WTC11 (cell line): ENCODE data around the gene ABCA1. TPM values are rescaled to one million over a fixed set of nuclear protein-coding genes. Genes with fewer than 3 reads are reported as not detected.
"Not testable (repeated sequence)": the region's sequence is repeated elsewhere in the genome, so short reads cannot be mapped to it uniquely, and the experiment has no call there.

Experiments used
- ATAC-seq: fragments of 200-7000 bp; cut with Tn5 transposase; 2 replicates; pipeline ENCODE4 v1.10.0; 2021; ENCODE audit warnings: mild to moderate bottlenecking, moderate library complexity
- CTCF ChIA-PET: fragments of 300-600 bp; sonication (Branson Sonifier 250); formaldehyde crosslinking; loops from one replicate; lab custom pipeline; 2021; ENCODE audit warnings: antibody characterized with exemption; lab: Charles Lee
- POLR2A ChIA-PET: fragments of 350-600 bp; sonication (Branson Sonifier 250); formaldehyde crosslinking; loops from one replicate; lab custom pipeline; 2021; ENCODE audit warnings: antibody characterized with exemption; lab: Charles Lee
- DNase-seq: peaks from one replicate; pipeline ENCODE4 v3.0.0; 2021; ENCODE audit warnings: low spot score
- H3K27ac Mint-ChIP-seq: 2 replicates; pipeline ENCODE4 v1.8.0; 2021; ENCODE audit warnings: mixed read lengths
- H3K27me3 Mint-ChIP-seq: 2 replicates; pipeline ENCODE4 v1.8.0; 2021; ENCODE audit warnings: low read depth, mild to moderate bottlenecking, moderate library complexity, mixed read lengths
- H3K36me3 Mint-ChIP-seq: 2 replicates; pipeline ENCODE4 v1.8.0; 2021; ENCODE audit warnings: mixed read lengths
- H3K4me1 Mint-ChIP-seq: 2 replicates; pipeline ENCODE4 v1.8.0; 2022; ENCODE audit warnings: mixed read lengths
- H3K4me3 Mint-ChIP-seq: 2 replicates; pipeline ENCODE4 v1.8.0; 2021; ENCODE audit warnings: mild to moderate bottlenecking, moderate library complexity, mixed read lengths
- H3K9me3 Mint-ChIP-seq: 2 replicates; pipeline ENCODE4 v1.8.0; 2021; ENCODE audit warnings: mixed read lengths
- AR ChIP-seq: fragments of 250-450 bp; sonication (Bioruptor Pico); IDR thresholded peaks from 2 replicates; pipeline ENCODE4 v1.9.0; 2021; ENCODE audit warnings: mild to moderate bottlenecking
- ATF6 ChIP-seq: sonication (generic); formaldehyde crosslinking; IDR thresholded peaks from 2 replicates; pipeline ENCODE4 v1.8.1; 2023; ENCODE audit warnings: mild to moderate bottlenecking, missing genetic modification reagents
- ELF4 ChIP-seq: sonication (generic); formaldehyde crosslinking; IDR thresholded peaks from 2 replicates; pipeline ENCODE4 v1.8.1; 2022; ENCODE audit warnings: low read depth, mild to moderate bottlenecking, moderate library complexity, missing genetic modification reagents
- FOXP4 ChIP-seq: sonication (generic); formaldehyde crosslinking; IDR thresholded peaks from 2 replicates; pipeline ENCODE4 v1.8.0; 2022; ENCODE audit warnings: mild to moderate bottlenecking, missing genetic modification reagents
- GABPB1 ChIP-seq: sonication (generic); formaldehyde crosslinking; IDR thresholded peaks from 2 replicates; pipeline ENCODE4 v1.8.1; 2023; ENCODE audit warnings: mild to moderate bottlenecking, missing genetic modification reagents
- IRF1 ChIP-seq: sonication (generic); formaldehyde crosslinking; IDR thresholded peaks from 2 replicates; pipeline ENCODE4 v1.8.0; 2023; ENCODE audit warnings: missing genetic modification reagents
- MXD4 ChIP-seq: fragments of 250-450 bp; sonication (Bioruptor Pico); IDR thresholded peaks from 2 replicates; pipeline ENCODE4 v1.8.0; 2021; ENCODE audit warnings: mild to moderate bottlenecking, moderate library complexity, borderline replicate concordance
- PREB ChIP-seq: sonication (generic); formaldehyde crosslinking; IDR thresholded peaks from 2 replicates; pipeline ENCODE4 v1.8.1; 2022; ENCODE audit warnings: mild to moderate bottlenecking, missing genetic modification reagents, moderate library complexity, borderline replicate concordance
- STAT6 ChIP-seq: sonication (generic); formaldehyde crosslinking; conservative IDR thresholded peaks from 2 replicates; pipeline ENCODE4 v1.8.1; 2023; ENCODE audit warnings: mild to moderate bottlenecking, low read depth, missing genetic modification reagents, moderate library complexity
- total RNA-seq: library from RNA; stranded (reverse); gene quantifications from 3 replicates; pipeline ENCODE4 v1.2.3, GENCODE V29; 2021
- TF ChIP-seq, protein P1 (sequence below): sonication (generic); formaldehyde crosslinking; IDR thresholded peaks from 2 replicates; pipeline ENCODE4 v1.8.0; 2022; ENCODE audit warnings: mild to moderate bottlenecking, missing genetic modification reagents
- TF ChIP-seq, protein P2 (sequence below): sonication (generic); formaldehyde crosslinking; IDR thresholded peaks from 2 replicates; pipeline ENCODE4 v1.8.1; 2023; ENCODE audit warnings: mild to moderate bottlenecking, missing genetic modification reagents

The ABCA1 gene
- total RNA-seq, 1 experiment from 2014 or later, result 7.8 TPM

GRCh38 chr9:104958751-104959150 lies 30.8 kb upstream of the ABCA1 start:
- Mint-ChIP-seq H3K27me3 (no peaks in the 10 kb centered on the region), H3K4me1 (peaks cover 40% of the 10 kb centered on the region), H3K36me3 (no peaks in the 10 kb centered on the region), H3K9me3 (no peaks in the 10 kb centered on the region), H3K27ac (no peak overlapping the region), H3K4me3 (no peak overlapping the region)
- ATAC-seq (no peak), DNase-seq (no peak)
- CTCF ChIA-PET, result no interaction called here
- no peak for TF ChIP-seq ELF4 (CRISPR knock-in tag)
- TF ChIP-seq AR (CRISPR knock-in tag), result no peak
- no peak for TF ChIP-seq MXD4 (CRISPR knock-in tag)
- no peak for TF ChIP-seq FOXP4 (CRISPR knock-in tag)
- POLR2A ChIA-PET, result no interaction called here

DNA sequence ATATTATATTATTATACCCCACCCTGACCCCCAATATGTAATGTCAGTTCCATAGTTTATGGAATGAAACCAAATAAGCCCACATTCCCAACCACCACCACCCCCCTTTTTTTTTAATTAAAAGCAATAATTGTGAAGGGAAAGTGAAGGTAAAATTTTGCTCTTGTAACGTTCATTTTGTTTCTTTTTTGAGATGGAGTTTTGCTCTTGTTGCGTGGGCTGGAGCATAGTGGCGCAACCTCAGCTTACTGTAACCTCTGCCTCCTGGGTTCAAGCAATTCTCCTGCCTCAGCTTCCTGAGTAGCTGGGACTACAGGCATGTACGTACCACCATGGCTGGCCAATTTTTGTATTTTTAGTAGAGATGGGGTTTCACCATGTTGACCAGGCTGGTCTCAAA lies 30.1 kb upstream of the ABCA1 start:
- CTCF ChIA-PET, H3K4me3 Mint-ChIP-seq, POLR2A ChIA-PET, H3K27ac Mint-ChIP-seq, H3K27me3 Mint-ChIP-seq, DNase-seq, ATAC-seq, H3K9me3 Mint-ChIP-seq, H3K36me3 Mint-ChIP-seq: not testable (repeated sequence)
- peaks cover 38% of the 10 kb centered on the region for H3K4me1 Mint-ChIP-seq

- ChIA-PET POLR2A (no interaction called here), CTCF (no interaction called here)
- Mint-ChIP-seq H3K4me3 (no peak overlapping the region), H3K4me1 (no peaks in the 10 kb centered on the region), H3K27me3 (no peaks in the 10 kb centered on the region), H3K9me3 (no peaks in the 10 kb centered on the region), H3K36me3 (no peaks in the 10 kb centered on the region), H3K27ac (no peak overlapping the region)
- no peak for DNase-seq
- no peak for ATAC-seq
- TF ChIP-seq, protein P1, sequence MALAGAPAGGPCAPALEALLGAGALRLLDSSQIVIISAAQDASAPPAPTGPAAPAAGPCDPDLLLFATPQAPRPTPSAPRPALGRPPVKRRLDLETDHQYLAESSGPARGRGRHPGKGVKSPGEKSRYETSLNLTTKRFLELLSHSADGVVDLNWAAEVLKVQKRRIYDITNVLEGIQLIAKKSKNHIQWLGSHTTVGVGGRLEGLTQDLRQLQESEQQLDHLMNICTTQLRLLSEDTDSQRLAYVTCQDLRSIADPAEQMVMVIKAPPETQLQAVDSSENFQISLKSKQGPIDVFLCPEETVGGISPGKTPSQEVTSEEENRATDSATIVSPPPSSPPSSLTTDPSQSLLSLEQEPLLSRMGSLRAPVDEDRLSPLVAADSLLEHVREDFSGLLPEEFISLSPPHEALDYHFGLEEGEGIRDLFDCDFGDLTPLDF (CRISPR knock-in tag), result no peak
- no peak for TF ChIP-seq MXD4 (CRISPR knock-in tag)
- no peak for TF ChIP-seq ELF4 (CRISPR knock-in tag)
- TF ChIP-seq STAT6 (CRISPR knock-in tag), result no peak
- no peak for TF ChIP-seq GABPB1 (CRISPR knock-in tag)
- no peak for TF ChIP-seq PREB (CRISPR knock-in tag)
- TF ChIP-seq ATF6 (CRISPR knock-in tag), result no peak
- TF ChIP-seq IRF1 (CRISPR knock-in tag), result no peak
- TF ChIP-seq, protein P2, sequence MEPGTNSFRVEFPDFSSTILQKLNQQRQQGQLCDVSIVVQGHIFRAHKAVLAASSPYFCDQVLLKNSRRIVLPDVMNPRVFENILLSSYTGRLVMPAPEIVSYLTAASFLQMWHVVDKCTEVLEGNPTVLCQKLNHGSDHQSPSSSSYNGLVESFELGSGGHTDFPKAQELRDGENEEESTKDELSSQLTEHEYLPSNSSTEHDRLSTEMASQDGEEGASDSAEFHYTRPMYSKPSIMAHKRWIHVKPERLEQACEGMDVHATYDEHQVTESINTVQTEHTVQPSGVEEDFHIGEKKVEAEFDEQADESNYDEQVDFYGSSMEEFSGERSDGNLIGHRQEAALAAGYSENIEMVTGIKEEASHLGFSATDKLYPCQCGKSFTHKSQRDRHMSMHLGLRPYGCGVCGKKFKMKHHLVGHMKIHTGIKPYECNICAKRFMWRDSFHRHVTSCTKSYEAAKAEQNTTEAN (CRISPR knock-in tag), result no peak
Observed at GRCh38 chr9:104951487-104951886, 23.5 kb upstream of the ABCA1 start.
